Activated CD4-positive, alpha-beta T cell treated with anti-CD3 and anti-CD28 coated beads, Interleukin-2, amount 50 U/mL, for 24 hours (primary cell): ENCODE data around the gene PLCXD3.

ENCODE experiments used
- DNase-seq, 2 donors: peaks; one replicate each; pipeline ENCODE4 v3.0.0-alpha.2; 2020; ENCODE audit warnings: low read depth in 1 of 2, low spot score in 1 of 2

Gene PLCXD3

GRCh38 chr5:41289970-41290464 is 220.4 kb downstream of the PLCXD3 start:
- DNase-seq: no peak

- no peak for DNase-seq
These were observed 223.7 kb downstream of the PLCXD3 start for GRCh38 chr5:41286696-41287095.

GRCh38 chr5:41286165-41286564 is 224.2 kb downstream of the PLCXD3 start:
- DNase-seq: no peak

GRCh38 chr5:41284938-41285337 is 225.5 kb downstream of the PLCXD3 start:
- no peak for DNase-seq

- DNase-seq: no peak
These were observed 229.1 kb downstream of the PLCXD3 start for GRCh38 chr5:41281215-41281810.

- no peak for DNase-seq
These were observed 231.4 kb downstream of the PLCXD3 start for GRCh38 chr5:41279040-41279439.

- no peak for DNase-seq
These were observed 232.7 kb downstream of the PLCXD3 start for GRCh38 chr5:41277476-41278245.

- DNase-seq: no peak
These were observed 234.4 kb downstream of the PLCXD3 start for GRCh38 chr5:41275813-41276512.

- no peak for DNase-seq
These were observed 239.8 kb downstream of the PLCXD3 start for GRCh38 chr5:41270423-41271251.

GRCh38 chr5:41268894-41269293 is 241.5 kb downstream of the PLCXD3 start:
- DNase-seq: no peak

- DNase-seq: no peak
These were observed 244.0 kb downstream of the PLCXD3 start for GRCh38 chr5:41266377-41266776.

GRCh38 chr5:41264019-41264418 is 246.4 kb downstream of the PLCXD3 start:
- no peak for DNase-seq

- no peak for DNase-seq
These were observed 247.1 kb downstream of the PLCXD3 start for GRCh38 chr5:41263335-41263734.
